ENCODE data around the gene GPR176.
"Not testable (repeated sequence)": the region's sequence is repeated elsewhere in the genome, so short reads cannot be mapped to it uniquely, and the experiment has no call there.

Gene GPR176

GRCh38 chr15:39852250-39852649, 67.8 kb downstream of the GPR176 start:
- peak in 1 of 2 experiments; percentile 15 for DNase-seq

- DNase-seq = no peak
Observed at GRCh38 chr15:39851500-39852092, 68.5 kb downstream of the GPR176 start.

GRCh38 chr15:39850436-39850835, 69.6 kb downstream of the GPR176 start:
- DNase-seq = no peak

- DNase-seq = no peak
Observed at GRCh38 chr15:39846108-39846507, 74.0 kb downstream of the GPR176 start.

- no peak for DNase-seq
Observed at GRCh38 chr15:39845582-39845981, 74.5 kb downstream of the GPR176 start.

- no peak for DNase-seq
Observed at GRCh38 chr15:39843565-39843964, 76.5 kb downstream of the GPR176 start.

- no peak for DNase-seq
Observed at GRCh38 chr15:39837454-39837853, 82.6 kb downstream of the GPR176 start.

- DNase-seq = no peak
Observed at GRCh38 chr15:39835550-39835949, 84.5 kb downstream of the GPR176 start.

GRCh38 chr15:39834256-39834655, 85.8 kb downstream of the GPR176 start:
- no peak for DNase-seq

GRCh38 chr15:39833515-39833981, 86.5 kb downstream of the GPR176 start:
- no peak for DNase-seq

- no peak for DNase-seq
Observed at GRCh38 chr15:39830166-39830565, 89.9 kb downstream of the GPR176 start.

GRCh38 chr15:39828374-39828931, 91.6 kb downstream of the GPR176 start:
- DNase-seq = peak in 1 of 2 experiments; percentile 9

GRCh38 chr15:39826975-39827374, 93.1 kb downstream of the GPR176 start:
- no peak for DNase-seq

- DNase-seq = no peak
Observed at GRCh38 chr15:39823634-39824033, 96.4 kb downstream of the GPR176 start.

- no peak for DNase-seq
Observed at GRCh38 chr15:39820050-39820602, 99.9 kb downstream of the GPR176 start.

GRCh38 chr15:39819533-39819932, 100.5 kb downstream of the GPR176 start:
- DNase-seq = no peak

- no peak for DNase-seq
Observed at GRCh38 chr15:39817892-39818291, 102.2 kb downstream of the GPR176 start.

GRCh38 chr15:39814489-39814888, 105.6 kb downstream of the GPR176 start:
- no peak for DNase-seq

- not testable (repeated sequence) for DNase-seq
Observed at GRCh38 chr15:39812651-39813050, 107.4 kb downstream of the GPR176 start.

- no peak for DNase-seq
Observed at GRCh38 chr15:39808909-39809308, 111.2 kb downstream of the GPR176 start.

GRCh38 chr15:39807791-39808190, 112.3 kb downstream of the GPR176 start:
- no peak for DNase-seq

- DNase-seq = no peak
Observed at GRCh38 chr15:39804026-39804425, 116.0 kb downstream of the GPR176 start.

- no peak for DNase-seq
Observed at GRCh38 chr15:39803016-39803415, 117.0 kb downstream of the GPR176 start.

- peak in 1 of 2 experiments; percentile 52 for DNase-seq
Observed at GRCh38 chr15:39801641-39802309, 118.3 kb downstream of the GPR176 start.
